Keratinocyte (primary cell): Measurements from ENCODE around the gene MLIP. TPM values are rescaled to one million over a fixed set of nuclear protein-coding genes. Genes with fewer than 3 reads are reported as not detected.

Experiments used
- DNase-seq: peaks from one replicate; pipeline ENCODE4 v3.0.0-alpha.2; 2011; ENCODE audit warnings: low read depth, missing footprints, low spot score
- FAIRE-seq: peaks from 2 replicates; lab custom pipeline; 2011; peaks lifted over from hg19 to GRCh38; lab: Jason Lieb, UNC
- H2AFZ ChIP-seq: 2 replicates; pipeline ENCODE4 v1.6.0; 2012; ENCODE audit warnings: low read length, control low read depth, inconsistent platforms; ENCODE audit not compliant: control insufficient read depth
- H3K27ac ChIP-seq: 2 replicates; pipeline ENCODE4 v1.5.1; 2011; ENCODE audit warnings: low read length; ENCODE audit not compliant: control insufficient read depth, insufficient read depth
- H3K27me3 ChIP-seq: 3 replicates; pipeline ENCODE4 v1.6.0; 2011; ENCODE audit warnings: low read length; ENCODE audit not compliant: control insufficient read depth, insufficient read depth; ENCODE audit errors: extremely low read depth
- H3K36me3 ChIP-seq, 2 experiments: 2 replicates in 1 of 2; 3 replicates in 1 of 2; pipeline ENCODE4 v1.5.1; 2011; ENCODE audit warnings: low read length in 2 of 2, mild to moderate bottlenecking in 1 of 2; ENCODE audit not compliant: control insufficient read depth in 2 of 2, insufficient read depth in 2 of 2; ENCODE audit errors: extremely low read depth in 1 of 2
- H3K4me1 ChIP-seq: 3 replicates; pipeline ENCODE4 v1.5.1; 2011; ENCODE audit warnings: low read length; ENCODE audit not compliant: control insufficient read depth, insufficient read depth; ENCODE audit errors: extremely low read depth
- H3K4me2 ChIP-seq: 3 replicates; pipeline ENCODE4 v1.6.0; 2011; ENCODE audit warnings: low read depth, low read length; ENCODE audit not compliant: control insufficient read depth, insufficient read depth; ENCODE audit errors: extremely low read depth
- H3K4me3 ChIP-seq, 3 experiments: fragments of 200-600 bp in 1 of 3; sonication (generic) in 1 of 3; 2 replicates in 2 of 3; 3 replicates in 1 of 3; pipeline ENCODE4 v1.5.1; 2011 to 2016; ENCODE audit warnings: low read length in 3 of 3, mild to moderate bottlenecking in 3 of 3, control low read depth in 2 of 3, inconsistent platforms in 1 of 3, low read depth in 1 of 3, mixed read lengths in 1 of 3, mixed run types in 1 of 3, moderate library complexity in 1 of 3; ENCODE audit not compliant: control insufficient read depth in 2 of 3, insufficient read depth in 2 of 3; ENCODE audit errors: extremely low read depth in 1 of 3
- H3K79me2 ChIP-seq: 2 replicates; pipeline ENCODE4 v1.6.0; 2012; ENCODE audit warnings: low read length; ENCODE audit not compliant: control insufficient read depth, insufficient read depth
- H3K9ac ChIP-seq: 3 replicates; pipeline ENCODE4 v1.6.0; 2011; ENCODE audit warnings: low read length; ENCODE audit not compliant: control insufficient read depth, insufficient read depth; ENCODE audit errors: extremely low read depth
- H3K9me1 ChIP-seq: 3 replicates; pipeline ENCODE4 v1.6.0; 2011; ENCODE audit warnings: low read length; ENCODE audit not compliant: control insufficient read depth, insufficient read depth; ENCODE audit errors: extremely low read depth
- H3K9me3 ChIP-seq: 2 replicates; pipeline ENCODE4 v1.5.1; 2012; ENCODE audit warnings: low read depth, low read length; ENCODE audit not compliant: control insufficient read depth
- H4K20me1 ChIP-seq: 3 replicates; pipeline ENCODE4 v1.6.0; 2011; ENCODE audit warnings: low read length; ENCODE audit not compliant: control insufficient read depth, insufficient read depth; ENCODE audit errors: extremely low read depth
- CTCF ChIP-seq, 3 experiments: IDR thresholded peaks in 1 of 3; conservative IDR thresholded peaks in 1 of 3; optimal IDR thresholded peaks in 1 of 3; 2 replicates in 2 of 3; 3 replicates in 1 of 3; pipeline versions ENCODE3 to v1.5.1; 2011; ENCODE audit warnings: low read length in 3 of 3, mild to moderate bottlenecking in 3 of 3, moderate library complexity in 2 of 3, control low read depth in 1 of 3, inconsistent platforms in 1 of 3; ENCODE audit not compliant: insufficient read depth in 2 of 3; ENCODE audit errors: extremely low read depth in 1 of 3
- EZH2 ChIP-seq: IDR thresholded peaks from one replicate; pipeline ENCODE4 v1.6.1; 2012; ENCODE audit warnings: inconsistent platforms, mild to moderate bottlenecking, low read length, moderate library complexity
- dilution Hi-C: fragments of 300-500 bp; cut with MboI; formaldehyde crosslinking; loops from one replicate; pipeline ENCODE4 v1.7.0; 2020; ENCODE audit warnings: low sequenced_read_pairs; ENCODE audit not compliant: extremely low pct_ligation_motif_present
- polyA plus RNA-seq, 5 experiments: library from polyadenylated mRNA; depleted of rRNA in 3 of 5; stranded (reverse) in 3 of 5; stranded (forward) in 1 of 5; unstranded in 1 of 5; fragments of >200 nt; gene quantifications; 1 replicate in 1 of 5; 2 replicates in 3 of 5; 3 replicates in 1 of 5; pipeline versions ENCODE4 v1.2.1 to v1.2.3, GENCODE V29; 2011 to 2012; ENCODE audit warnings: missing spikeins in 2 of 5, low read depth in 1 of 5, low replicate concordance in 1 of 5

The MLIP gene
- polyA plus RNA-seq, 1 donor (not counting 4 experiments of a cell fraction or from before 2014, with no cell fraction given) = 0.87 TPM

GRCh38 chr6:54096811-54097210 is 14.4 kb upstream of the MLIP start:
- FAIRE-seq (no peak), DNase-seq (no peak)
- no peaks in the 10 kb centered on the region for H3K36me3 ChIP-seq
- no peak overlapping the region for H3K9ac ChIP-seq
- H2AFZ ChIP-seq = no peak overlapping the region
- dilution Hi-C loops = no loop called here
- H3K4me3 ChIP-seq = no peak overlapping the region
- H3K27me3 ChIP-seq = no peaks in the 10 kb centered on the region
- no peak overlapping the region for H3K4me2 ChIP-seq
- H3K4me1 ChIP-seq = no peaks in the 10 kb centered on the region
- H3K9me1 ChIP-seq = no peaks in the 10 kb centered on the region
- no peaks in the 10 kb centered on the region for H4K20me1 ChIP-seq
- H3K9me3 ChIP-seq = no peaks in the 10 kb centered on the region
- H3K79me2 ChIP-seq = no peaks in the 10 kb centered on the region
- no peak for TF ChIP-seq CTCF (optimal IDR thresholded peaks at IDR 0.05 in 1 of 3, IDR thresholded peaks at IDR 0.05 in 1 of 3, conservative IDR thresholded peaks at IDR 0.05 in 1 of 3; ENCODE audit: extremely low read depth in 1 of 3, insufficient read depth in 2 of 3, low read length in 3 of 3)
- TF ChIP-seq EZH2 = no peak
- H3K27ac ChIP-seq = no peak overlapping the region

GRCh38 chr6:54097753-54098152 is 13.5 kb upstream of the MLIP start:
- no peak overlapping the region for H3K27ac ChIP-seq
- no peaks in the 10 kb centered on the region for H3K36me3 ChIP-seq
- no peak overlapping the region for H3K4me2 ChIP-seq
- no peak overlapping the region for H2AFZ ChIP-seq
- H3K9me1 ChIP-seq = no peaks in the 10 kb centered on the region
- no peaks in the 10 kb centered on the region for H3K9me3 ChIP-seq
- no peak for TF ChIP-seq CTCF (optimal IDR thresholded peaks at IDR 0.05 in 1 of 3, IDR thresholded peaks at IDR 0.05 in 1 of 3, conservative IDR thresholded peaks at IDR 0.05 in 1 of 3; ENCODE audit: extremely low read depth in 1 of 3, insufficient read depth in 2 of 3, low read length in 3 of 3)
- TF ChIP-seq EZH2 = no peak
- no peaks in the 10 kb centered on the region for H4K20me1 ChIP-seq
- FAIRE-seq (no peak), DNase-seq (no peak)
- no peaks in the 10 kb centered on the region for H3K79me2 ChIP-seq
- dilution Hi-C loops = no loop called here
- no peaks in the 10 kb centered on the region for H3K27me3 ChIP-seq
- no peak overlapping the region for H3K4me3 ChIP-seq
- H3K4me1 ChIP-seq = no peaks in the 10 kb centered on the region
- no peak overlapping the region for H3K9ac ChIP-seq
